Measurements from ENCODE around the gene SUMF1.

Gene SUMF1

DNA sequence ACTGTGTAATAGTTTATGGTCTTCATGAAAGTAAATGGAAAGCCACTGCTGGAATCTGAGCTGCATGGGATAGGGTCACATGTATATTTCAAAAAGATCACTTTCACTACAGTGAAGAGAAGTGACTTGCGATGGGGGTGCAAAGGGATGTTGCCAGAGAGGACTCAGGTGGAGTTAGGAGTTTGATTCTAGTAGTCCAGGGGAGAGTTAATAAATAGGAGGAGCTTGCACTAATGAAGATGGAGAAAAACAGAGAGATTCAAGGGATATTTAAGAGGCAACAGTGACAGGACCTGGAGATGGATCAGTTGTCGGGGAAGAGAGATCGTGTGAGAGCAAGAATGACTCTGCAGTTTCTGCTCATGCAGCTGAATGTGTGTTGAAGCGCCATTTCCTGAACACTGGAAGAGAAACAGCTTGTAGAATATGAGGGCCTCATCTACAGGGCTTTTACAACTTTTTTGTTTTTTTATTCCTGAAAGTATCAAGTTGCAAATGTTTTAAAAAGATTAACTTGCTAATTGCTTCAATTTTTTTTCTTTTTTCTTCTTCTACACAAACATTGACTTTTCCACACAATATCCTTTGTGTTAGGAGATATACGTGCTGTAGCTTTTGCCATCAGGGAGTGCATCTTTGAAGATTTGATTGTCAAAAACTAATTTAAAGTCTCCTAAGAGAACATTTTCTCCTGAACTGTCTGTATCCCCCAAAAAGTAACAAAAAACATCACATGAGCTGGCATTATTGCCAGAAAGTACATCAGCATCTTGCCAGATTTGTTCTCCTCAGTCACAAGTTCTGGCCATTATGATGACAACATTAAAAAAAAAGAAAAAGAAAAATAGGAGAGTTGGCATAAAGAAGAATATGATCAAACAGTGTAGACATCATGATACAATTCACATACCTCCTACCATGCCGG, 126.4 kb downstream of the SUMF1 start:
- no peak for DNase-seq (ENCODE audit: low read depth, low spot score)
- TF ChIP-seq CTCF (IDR thresholded peaks at IDR 0.05; ENCODE audit: low read depth, low read length): no peak
- in situ Hi-C loops (cut with HindIII; ENCODE audit: low sequenced_read_pairs): no loop called here
- no peak overlapping the region for H3K4me3 ChIP-seq (ENCODE audit: low read depth, low read length)

DNA sequence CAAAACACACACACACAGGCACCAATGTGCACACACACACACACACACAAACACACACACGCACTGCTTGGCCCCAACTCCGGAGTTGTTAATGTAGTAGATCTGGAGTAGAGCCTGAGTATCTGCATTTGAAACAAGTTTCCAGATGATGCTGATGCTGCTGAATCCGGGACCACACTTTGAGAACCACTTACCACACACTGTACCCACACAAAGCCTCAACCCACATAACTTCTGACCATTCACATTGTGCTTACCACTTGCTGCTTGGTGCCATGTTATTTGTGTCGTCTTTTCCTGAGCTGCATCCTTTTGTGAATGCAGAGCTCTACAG, 127.0 kb downstream of the SUMF1 start:
- DNase-seq (ENCODE audit: low read depth, low spot score): no peak
- in situ Hi-C loops (cut with HindIII; ENCODE audit: low sequenced_read_pairs): no loop called here
- H3K4me3 ChIP-seq (ENCODE audit: low read depth, low read length): no peak overlapping the region

GRCh38 chr3:4338751-4339150, 128.3 kb downstream of the SUMF1 start:
- in situ Hi-C loops (cut with HindIII; ENCODE audit: low sequenced_read_pairs): no loop called here
- H3K4me3 ChIP-seq (ENCODE audit: low read depth, low read length): no peak overlapping the region
- DNase-seq (ENCODE audit: low read depth, low spot score): no peak
- no peak for TF ChIP-seq CTCF (IDR thresholded peaks at IDR 0.05; ENCODE audit: low read depth, low read length)

More for the DNA sequence above, 127.0 kb downstream of the SUMF1 start:
- no peak for TF ChIP-seq CTCF (IDR thresholded peaks at IDR 0.05; ENCODE audit: low read depth, low read length)

DNA sequence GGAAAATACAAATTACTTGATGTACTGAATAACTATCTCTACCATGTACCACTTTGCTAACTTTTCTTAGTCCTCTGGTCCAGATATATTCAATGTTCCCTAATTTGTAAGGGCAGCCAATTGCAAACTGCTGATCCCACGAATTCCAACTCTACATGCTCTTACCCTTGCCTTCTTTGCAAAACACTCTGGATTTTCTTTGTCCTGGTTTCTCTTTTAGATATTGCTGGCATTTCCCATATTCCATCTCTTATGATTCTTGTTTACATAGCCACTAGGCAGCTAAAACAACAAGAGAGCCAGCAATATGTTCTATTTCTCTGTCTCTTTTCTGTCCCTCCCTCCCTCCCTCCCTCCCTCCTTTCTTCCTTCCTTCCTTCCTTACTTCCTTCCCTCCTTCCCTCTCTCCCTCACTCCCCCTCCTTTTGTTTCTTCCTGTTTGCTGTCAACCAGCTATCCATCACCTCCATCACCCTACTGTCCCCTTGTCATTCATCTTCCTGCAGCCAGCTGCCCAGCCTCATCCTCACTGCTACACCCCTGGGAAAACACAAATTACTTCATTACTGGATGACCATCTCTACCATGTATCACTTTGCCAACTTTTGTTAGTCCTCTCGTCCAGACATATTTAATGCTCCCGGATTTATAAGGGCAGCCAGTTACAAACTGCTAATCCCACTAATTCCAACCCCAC, 130.1 kb downstream of the SUMF1 start:
- in situ Hi-C loops (cut with HindIII; ENCODE audit: low sequenced_read_pairs): no loop called here
- DNase-seq (ENCODE audit: low read depth, low spot score): no peak
- TF ChIP-seq CTCF (IDR thresholded peaks at IDR 0.05; ENCODE audit: low read depth, low read length): no peak
- H3K4me3 ChIP-seq (ENCODE audit: low read depth, low read length): no peak overlapping the region

DNA sequence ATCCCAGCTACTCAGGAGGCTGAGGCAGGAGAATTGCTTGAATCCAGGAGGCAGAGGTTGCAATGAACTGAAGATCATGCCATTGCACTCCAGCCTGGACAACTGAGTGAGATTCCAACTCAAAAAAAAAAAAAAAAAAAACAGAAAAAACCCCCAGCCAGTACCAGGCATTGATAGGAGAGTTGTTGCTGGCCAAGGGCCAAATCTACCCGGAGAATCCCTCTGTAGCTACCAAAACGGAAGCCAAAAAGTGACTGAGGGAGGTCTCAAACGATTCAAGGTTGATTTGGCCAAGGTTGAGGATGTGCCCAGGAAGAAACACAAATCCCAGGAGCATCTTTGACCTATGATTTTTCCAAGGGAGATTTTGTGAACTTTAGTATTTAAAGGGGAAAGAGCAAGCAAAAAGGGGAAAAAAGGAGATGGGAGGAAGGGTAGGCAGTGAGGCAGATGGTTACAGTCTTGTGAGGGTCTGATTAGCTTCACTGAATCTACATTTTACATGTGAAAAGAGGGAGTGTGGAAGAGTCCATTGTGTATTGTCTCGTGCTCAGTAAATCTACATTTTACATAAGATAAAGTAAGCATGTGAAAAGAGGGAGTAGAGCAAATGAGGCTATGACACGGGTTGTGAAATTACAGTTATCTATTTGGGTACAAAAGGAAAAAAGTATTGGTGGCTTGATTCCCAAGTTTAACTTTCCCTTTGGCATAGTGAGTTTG, 131.1 kb downstream of the SUMF1 start:
- no peak overlapping the region for H3K4me3 ChIP-seq (ENCODE audit: low read depth, low read length)
- no peak for DNase-seq (ENCODE audit: low read depth, low spot score)
- in situ Hi-C loops (cut with HindIII; ENCODE audit: low sequenced_read_pairs): no loop called here
- TF ChIP-seq CTCF (IDR thresholded peaks at IDR 0.05; ENCODE audit: low read depth, low read length): no peak

GRCh38 chr3:4334548-4334947, 132.5 kb downstream of the SUMF1 start:
- no peak overlapping the region for H3K4me3 ChIP-seq (ENCODE audit: low read depth, low read length)
- no peak for DNase-seq (ENCODE audit: low read depth, low spot score)
- TF ChIP-seq CTCF (IDR thresholded peaks at IDR 0.05; ENCODE audit: low read depth, low read length): peak; percentile 17
- in situ Hi-C loops (cut with HindIII; ENCODE audit: low sequenced_read_pairs): no loop called here

Measured in astrocyte of the spinal cord (primary cell).